ENCODE data around the gene TCF7L2. TPM values are rescaled to one million over a fixed set of nuclear protein-coding genes. Genes with fewer than 3 reads are reported as not detected.

Gene TCF7L2
- total RNA-seq, 1 experiment from 2014 or later = 14.8 TPM

GRCh38 chr10:113044016-113044755, 94.1 kb downstream of the TCF7L2 start:
- Histone ChIP-seq H3K4me2 (no peak overlapping the region), H3K4me1 (replicated peaks; ENCODE audit: insufficient read depth) (peaks cover 27% of the 10 kb centered on the region), H3K36me3 (ENCODE audit: low read depth) (no peaks in the 10 kb centered on the region), H3K9me3 (ENCODE audit: insufficient read depth, low read depth) (no peaks in the 10 kb centered on the region), H3K9me2 (ENCODE audit: insufficient read depth) (no peaks in the 10 kb centered on the region), H3K79me2 (ENCODE audit: low read depth) (no peaks in the 10 kb centered on the region), H3K27me3 (ENCODE audit: insufficient read depth, low read depth) (no peaks in the 10 kb centered on the region), H3K4me3 (no peak overlapping the region), H2AFZ (no peak overlapping the region), H3F3A (ENCODE audit: insufficient read depth, low read depth) (no peaks in the 10 kb centered on the region), H3K27ac (no peak overlapping the region), H4K20me1 (ENCODE audit: insufficient read depth) (no peaks in the 10 kb centered on the region)
- intact Hi-C loops (cut with micrococcal nuclease; ENCODE audit: unreplicated experiment) = no loop called here
- TF ChIP-seq CTCF (conservative IDR thresholded peaks at IDR 0.05) (no peak), EZH2 (IDR thresholded peaks at IDR 0.05; ENCODE audit: low read depth) (no peak)
- ChIA-PET POLR2A (ENCODE audit: unreplicated experiment) (no interaction called here), CTCF (no interaction called here)
- no TSS peak for BruUV-seq (replicated peaks)
- no peak for DNase-seq

GRCh38 chr10:113045147-113046055, 95.4 kb downstream of the TCF7L2 start:
- Histone ChIP-seq H3K4me1 (replicated peaks; ENCODE audit: insufficient read depth) (peaks cover 27% of the 10 kb centered on the region), H3K9me3 (ENCODE audit: insufficient read depth, low read depth) (no peaks in the 10 kb centered on the region), H3K36me3 (ENCODE audit: low read depth) (no peaks in the 10 kb centered on the region), H3K9me2 (ENCODE audit: insufficient read depth) (no peaks in the 10 kb centered on the region), H3K27me3 (ENCODE audit: insufficient read depth, low read depth) (no peaks in the 10 kb centered on the region), H4K20me1 (ENCODE audit: insufficient read depth) (no peaks in the 10 kb centered on the region), H3K4me3 (no peak overlapping the region), H3K4me2 (peak overlapping the region; percentile 19; the same call in 1 of the 2 replicates), H3K79me2 (ENCODE audit: low read depth) (no peaks in the 10 kb centered on the region), H3F3A (ENCODE audit: insufficient read depth, low read depth) (no peaks in the 10 kb centered on the region), H2AFZ (no peak overlapping the region), H3K27ac (no peak overlapping the region)
- BruUV-seq (replicated peaks) = no TSS peak
- intact Hi-C loops (cut with micrococcal nuclease; ENCODE audit: unreplicated experiment) = no loop called here
- no peak for TF ChIP-seq EZH2 (IDR thresholded peaks at IDR 0.05; ENCODE audit: low read depth)
- TF ChIP-seq CTCF (conservative IDR thresholded peaks at IDR 0.05) = no peak
- DNase-seq = peak; percentile 9 to 76
- CTCF ChIA-PET = no interaction called here
- POLR2A ChIA-PET (ENCODE audit: unreplicated experiment) = no interaction called here

- ChIA-PET POLR2A (ENCODE audit: unreplicated experiment) (no interaction called here), CTCF (no interaction called here)
- H3F3A ChIP-seq (ENCODE audit: insufficient read depth, low read depth) = no peaks in the 10 kb centered on the region
- no TSS peak for BruUV-seq (replicated peaks)
- peaks cover 5% of the 10 kb centered on the region; the same call in 1 of the 2 replicates for H3K79me2 ChIP-seq (ENCODE audit: low read depth)
- no peak overlapping the region for H2AFZ ChIP-seq
- H4K20me1 ChIP-seq (ENCODE audit: insufficient read depth) = no peaks in the 10 kb centered on the region
- no peaks in the 10 kb centered on the region for H3K27me3 ChIP-seq (ENCODE audit: insufficient read depth, low read depth)
- H3K27ac ChIP-seq = no peak overlapping the region
- H3K4me1 ChIP-seq (replicated peaks; ENCODE audit: insufficient read depth) = peaks cover 22% of the 10 kb centered on the region
- H3K36me3 ChIP-seq (ENCODE audit: low read depth) = no peaks in the 10 kb centered on the region
- H3K4me3 ChIP-seq = no peak overlapping the region
- DNase-seq = no peak
- no peak overlapping the region for H3K4me2 ChIP-seq
- intact Hi-C loops (cut with micrococcal nuclease; ENCODE audit: unreplicated experiment) = no loop called here
- no peaks in the 10 kb centered on the region for H3K9me2 ChIP-seq (ENCODE audit: insufficient read depth)
- TF ChIP-seq EZH2 (IDR thresholded peaks at IDR 0.05; ENCODE audit: low read depth) (no peak), CTCF (conservative IDR thresholded peaks at IDR 0.05) (no peak)
- H3K9me3 ChIP-seq (ENCODE audit: insufficient read depth, low read depth) = no peaks in the 10 kb centered on the region
Observed at GRCh38 chr10:113047151-113047550, 97.1 kb downstream of the TCF7L2 start.
